ENCODE data around the gene JAKMIP3.

GRCh38 chr10:132101529-132101928 is 35.8 kb downstream of the JAKMIP3 start:
- TF ChIP-seq CTCF (IDR thresholded peaks at IDR 0.05) (no peak), POLR2A (IDR thresholded peaks at IDR 0.05) (no peak)

All from breast epithelium (tissue), 3 donors.